Skeletal muscle tissue (tissue), 4 donors: Measurements from ENCODE around the gene VLDLR. TPM values are rescaled to one million over a fixed set of nuclear protein-coding genes. Genes with fewer than 3 reads are reported as not detected.

Experiments used
- H3K27ac ChIP-seq: one replicate; pipeline ENCODE4 v1.7.0; 2013; ENCODE audit warnings: mild to moderate bottlenecking, low read depth, low read length, inconsistent platforms
- H3K27me3 ChIP-seq, 3 donors: one replicate each; pipeline ENCODE4 v1.7.0; 2013; ENCODE audit warnings: low read length in 3 of 3; ENCODE audit not compliant: control insufficient read depth in 3 of 3, insufficient read depth in 3 of 3
- H3K36me3 ChIP-seq, 3 donors: one replicate each; pipeline ENCODE4 v1.7.0; 2013; ENCODE audit warnings: low read length in 3 of 3; ENCODE audit not compliant: control insufficient read depth in 3 of 3, insufficient read depth in 3 of 3
- H3K4me1 ChIP-seq, 3 donors: one replicate each; pipeline ENCODE4 v1.7.0; 2013; ENCODE audit warnings: low read length in 3 of 3, mild to moderate bottlenecking in 3 of 3; ENCODE audit not compliant: control insufficient read depth in 3 of 3, insufficient read depth in 3 of 3
- H3K4me3 ChIP-seq, 3 donors: one replicate each; pipeline ENCODE4 v1.7.0; 2013; ENCODE audit warnings: low read length in 3 of 3
- H3K9ac ChIP-seq, 3 donors: one replicate each; pipeline ENCODE4 v1.7.0; 2013; ENCODE audit warnings: low read length in 3 of 3, mild to moderate bottlenecking in 3 of 3, moderate library complexity in 2 of 3, low read depth in 1 of 3
- H3K9me3 ChIP-seq, 3 donors: one replicate each; pipeline ENCODE4 v1.7.0; 2013; ENCODE audit warnings: low read length in 3 of 3; ENCODE audit not compliant: control insufficient read depth in 3 of 3
- total RNA-seq: library from RNA; depleted of rRNA; stranded (reverse); fragments of >200 nt; gene quantifications from one replicate; pipeline ENCODE4 v1.2.3, GENCODE V29; 2014
- donor health status: Osteomylitis.

The VLDLR gene
- total RNA-seq, 1 donor from 2014 or later, result 18.3 TPM

DNA sequence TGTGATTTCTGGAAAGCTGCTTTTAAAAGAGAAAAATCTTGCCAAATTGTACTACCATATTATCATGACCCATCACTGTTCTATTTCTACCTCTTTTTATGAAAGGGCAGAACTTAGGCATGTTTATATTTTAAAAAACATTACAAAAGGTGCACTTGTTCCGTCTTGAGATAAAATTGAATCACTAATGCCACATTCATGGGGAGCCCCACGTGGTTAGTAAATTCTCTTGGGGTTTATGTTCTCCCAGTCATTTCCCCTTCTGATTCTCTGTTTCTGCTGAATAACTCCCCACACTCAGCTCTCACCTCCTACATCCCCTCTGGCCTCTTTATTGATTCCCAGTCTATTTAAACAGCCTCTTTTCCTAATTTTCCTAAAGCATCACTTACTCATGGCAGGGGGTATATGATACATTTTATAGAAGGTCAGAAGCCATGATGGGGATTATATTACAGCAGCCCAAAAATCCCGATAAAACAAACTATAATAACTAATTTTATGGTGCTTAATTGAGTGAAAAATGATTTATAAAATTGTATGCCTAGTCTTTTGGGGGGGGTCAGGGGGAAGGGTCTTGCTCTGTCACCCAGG, 19.7 kb upstream of the VLDLR start:
- no peak overlapping the region for H3K4me3 ChIP-seq
- H3K4me1 ChIP-seq, result peaks cover 0 to 3% (median 0%) of the 10 kb centered on the region in 3 donors
- no peak overlapping the region for H3K27ac ChIP-seq
- no peaks in the 10 kb centered on the region for H3K27me3 ChIP-seq
- no peaks in the 10 kb centered on the region for H3K9me3 ChIP-seq
- H3K36me3 ChIP-seq, result no peaks in the 10 kb centered on the region
- H3K9ac ChIP-seq, result no peak overlapping the region

- H3K27me3 ChIP-seq, result no peaks in the 10 kb centered on the region
- H3K9me3 ChIP-seq, result no peaks in the 10 kb centered on the region
- H3K27ac ChIP-seq, result no peak overlapping the region
- H3K36me3 ChIP-seq, result no peaks in the 10 kb centered on the region
- no peak overlapping the region for H3K4me3 ChIP-seq
- no peak overlapping the region for H3K9ac ChIP-seq
- H3K4me1 ChIP-seq, result peaks cover 0 to 3% (median 0%) of the 10 kb centered on the region in 3 donors
Observed at GRCh38 chr9:2602704-2603116, 18.9 kb upstream of the VLDLR start.

GRCh38 chr9:2603621-2604020, 18.0 kb upstream of the VLDLR start:
- Histone ChIP-seq H3K9ac (no peak overlapping the region), H3K9me3 (no peaks in the 10 kb centered on the region), H3K27me3 (no peaks in the 10 kb centered on the region), H3K4me3 (no peak overlapping the region), H3K36me3 (no peaks in the 10 kb centered on the region), H3K4me1 (peaks cover 0 to 3% (median 0%) of the 10 kb centered on the region in 3 donors), H3K27ac (no peak overlapping the region)

DNA sequence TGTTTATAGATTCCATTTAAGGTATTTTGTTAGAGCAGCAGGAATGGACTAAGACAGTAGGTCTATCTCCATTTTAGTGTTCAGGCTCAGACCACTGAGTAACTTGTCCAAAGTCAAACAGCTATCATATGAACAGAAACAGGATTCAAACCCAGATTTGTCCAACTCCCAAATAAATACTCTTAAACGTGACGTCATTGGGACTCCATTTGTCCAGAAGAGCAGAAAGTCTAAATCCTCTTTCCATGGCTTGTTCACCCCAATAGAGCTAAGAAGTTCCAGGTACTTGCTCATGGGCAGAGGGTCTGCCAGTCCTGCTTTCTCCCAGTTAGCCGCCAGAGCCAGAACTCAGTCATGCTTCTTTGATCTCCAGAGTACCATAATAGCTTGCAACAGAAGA, 16.3 kb upstream of the VLDLR start:
- Histone ChIP-seq H3K27ac (no peak overlapping the region), H3K4me3 (no peak overlapping the region), H3K9me3 (no peaks in the 10 kb centered on the region), H3K27me3 (no peaks in the 10 kb centered on the region), H3K9ac (no peak overlapping the region), H3K36me3 (no peaks in the 10 kb centered on the region), H3K4me1 (peaks cover 0 to 3% (median 0%) of the 10 kb centered on the region in 3 donors)

GRCh38 chr9:2608276-2608675, 13.3 kb upstream of the VLDLR start:
- Histone ChIP-seq H3K27ac (no peak overlapping the region), H3K9ac (no peak overlapping the region), H3K4me1 (peaks cover 0 to 2% (median 0%) of the 10 kb centered on the region in 3 donors)

GRCh38 chr9:2610985-2611384, 10.6 kb upstream of the VLDLR start:
- H3K9me3 ChIP-seq, result no peaks in the 10 kb centered on the region
- peaks cover 3 to 11% (median 8%) of the 10 kb centered on the region in 3 donors for H3K4me1 ChIP-seq
- no peaks in the 10 kb centered on the region for H3K36me3 ChIP-seq
- H3K9ac ChIP-seq, result no peak overlapping the region
- H3K4me3 ChIP-seq, result no peak overlapping the region
- H3K27ac ChIP-seq, result no peak overlapping the region
- H3K27me3 ChIP-seq, result no peaks in the 10 kb centered on the region

More at GRCh38 chr9:2608276-2608675, 13.3 kb upstream of the VLDLR start:
- no peaks in the 10 kb centered on the region for H3K36me3 ChIP-seq
- H3K27me3 ChIP-seq, result no peaks in the 10 kb centered on the region
- H3K9me3 ChIP-seq, result no peaks in the 10 kb centered on the region
- no peak overlapping the region for H3K4me3 ChIP-seq

- Histone ChIP-seq H3K27ac (no peak overlapping the region), H3K4me1 (peaks cover 3 to 11% (median 8%) of the 10 kb centered on the region in 3 donors)
Observed at GRCh38 chr9:2611961-2612360, 9.6 kb upstream of the VLDLR start.

DNA sequence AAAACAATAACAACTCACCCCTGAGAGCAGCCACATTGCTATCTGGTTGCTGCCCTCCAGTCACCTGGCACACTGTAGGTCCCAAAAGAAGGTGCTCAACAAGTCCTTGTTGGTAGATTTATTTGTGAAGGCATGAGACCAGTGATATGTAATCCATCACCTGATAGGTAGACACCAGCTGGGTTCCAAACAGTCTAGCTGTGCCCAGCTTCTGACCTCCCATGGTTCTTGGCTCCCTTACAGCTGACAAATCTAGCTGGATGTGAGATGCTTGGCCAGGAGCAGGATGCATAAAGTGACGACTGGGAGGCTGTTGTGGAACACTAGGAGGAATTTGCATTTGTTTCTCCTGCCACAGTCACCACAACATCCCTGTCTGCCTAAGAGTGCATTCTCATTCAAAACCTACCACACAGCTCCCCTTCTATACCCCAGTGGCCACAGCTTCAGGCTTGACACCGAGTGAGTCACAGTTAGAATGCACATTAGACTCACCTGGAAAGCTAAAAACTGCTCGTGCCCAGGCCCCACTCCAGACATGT, 7.8 kb upstream of the VLDLR start:
- Histone ChIP-seq H3K4me1 (peaks cover 3 to 11% (median 8%) of the 10 kb centered on the region in 3 donors), H3K9me3 (no peaks in the 10 kb centered on the region), H3K9ac (no peak overlapping the region), H3K4me3 (no peak overlapping the region), H3K27me3 (no peaks in the 10 kb centered on the region), H3K27ac (peak overlapping the region; percentile 28), H3K36me3 (no peaks in the 10 kb centered on the region)

More at GRCh38 chr9:2611961-2612360, 9.6 kb upstream of the VLDLR start:
- no peaks in the 10 kb centered on the region for H3K27me3 ChIP-seq
- H3K9ac ChIP-seq, result no peak overlapping the region
- H3K9me3 ChIP-seq, result no peaks in the 10 kb centered on the region
- H3K36me3 ChIP-seq, result no peaks in the 10 kb centered on the region
- H3K4me3 ChIP-seq, result no peak overlapping the region

GRCh38 chr9:2615497-2615896, 6.1 kb upstream of the VLDLR start:
- H3K27ac ChIP-seq, result no peak overlapping the region
- H3K4me3 ChIP-seq, result no peak overlapping the region
- H3K27me3 ChIP-seq, result no peaks in the 10 kb centered on the region
- H3K9ac ChIP-seq, result no peak overlapping the region
- no peaks in the 10 kb centered on the region for H3K36me3 ChIP-seq
- no peaks in the 10 kb centered on the region for H3K9me3 ChIP-seq
- H3K4me1 ChIP-seq, result peaks cover 3 to 11% (median 9%) of the 10 kb centered on the region in 3 donors

GRCh38 chr9:2616692-2617377, 4.8 kb upstream of the VLDLR start:
- H3K4me1 ChIP-seq, result peaks cover 10 to 16% (median 16%) of the 10 kb centered on the region in 3 donors

More at GRCh38 chr9:2616692-2617377, 4.8 kb upstream of the VLDLR start:
- H3K36me3 ChIP-seq, result no peaks in the 10 kb centered on the region
- H3K27me3 ChIP-seq, result no peaks in the 10 kb centered on the region
- H3K27ac ChIP-seq, result no peak overlapping the region
- no peak overlapping the region for H3K4me3 ChIP-seq
- H3K9me3 ChIP-seq, result no peaks in the 10 kb centered on the region
- no peak overlapping the region for H3K9ac ChIP-seq
